Activated CD8-positive, alpha-beta memory T cell treated with anti-CD3 and anti-CD28 coated beads, Interleukin-2, amount 10 ng/mL, durations not matched to agents 7 days and 5 days (primary cell): ENCODE data around the gene PTGIS. TPM values are rescaled to one million over a fixed set of nuclear protein-coding genes. Genes with fewer than 3 reads are reported as not detected.

Source experiments
- ATAC-seq: fragments of 150-1000 bp; cut with Tn5 transposase; one replicate; pipeline ENCODE4 v1.10.0; 2021; ENCODE audit warnings: moderate library complexity
- CTCF ChIA-PET: fragments of 350-600 bp; sonication (Branson Sonifier 250); formaldehyde crosslinking; loops from one replicate; lab custom pipeline; 2021; ENCODE audit warnings: antibody characterized with exemption; lab: Charles Lee
- DNase-seq: peaks from one replicate; pipeline ENCODE4 v3.0.0-alpha.2; 2020
- H3K27ac Mint-ChIP-seq: one replicate; pipeline ENCODE4 v1.8.0; 2021; ENCODE audit warnings: mild to moderate bottlenecking, mixed read lengths
- H3K27me3 Mint-ChIP-seq: one replicate; pipeline ENCODE4 v1.8.0; 2021; ENCODE audit warnings: mixed read lengths
- H3K36me3 Mint-ChIP-seq: one replicate; pipeline ENCODE4 v1.8.0; 2021; ENCODE audit warnings: mild to moderate bottlenecking, mixed read lengths
- H3K4me1 Mint-ChIP-seq: one replicate; pipeline ENCODE4 v1.8.0; 2021; ENCODE audit warnings: mixed read lengths
- H3K4me3 Mint-ChIP-seq: one replicate; pipeline ENCODE4 v1.8.0; 2021; ENCODE audit warnings: mild to moderate bottlenecking, moderate library complexity, mixed read lengths
- H3K9me3 Mint-ChIP-seq: one replicate; pipeline ENCODE4 v1.8.0; 2022; ENCODE audit warnings: low read depth, mixed read lengths
- total RNA-seq, 2 experiments: library from RNA; stranded (reverse); gene quantifications; one replicate each; pipeline ENCODE4 v1.2.3, GENCODE V29; 2021

PTGIS gene
- total RNA-seq, 2 experiments from 2014 or later, result 3.8 to 15.1 TPM

GRCh38 chr20:49466114-49466912 is 101.6 kb downstream of the PTGIS start:
- Mint-ChIP-seq H3K27me3 (peaks cover 52% of the 10 kb centered on the region), H3K27ac (no peak overlapping the region), H3K4me3 (no peak overlapping the region), H3K36me3 (no peaks in the 10 kb centered on the region), H3K9me3 (no peaks in the 10 kb centered on the region), H3K4me1 (no peaks in the 10 kb centered on the region)
- DNase-seq, result no peak
- CTCF ChIA-PET, result no interaction called here
- ATAC-seq, result no peak

- Mint-ChIP-seq H3K9me3 (no peaks in the 10 kb centered on the region), H3K27me3 (peaks cover 49% of the 10 kb centered on the region), H3K4me1 (no peaks in the 10 kb centered on the region), H3K36me3 (no peaks in the 10 kb centered on the region), H3K4me3 (no peak overlapping the region), H3K27ac (no peak overlapping the region)
- ATAC-seq, result no peak
- CTCF ChIA-PET, result interaction anchor here (1.5 kb wide), 1 partner anchor 81 kb away, joined by 3 read pairs; no protein-coding TSS in a partner anchor
- DNase-seq, result no peak
These were observed 103.4 kb downstream of the PTGIS start for GRCh38 chr20:49464556-49464955.

- ATAC-seq (no peak), DNase-seq (no peak)
- no peak overlapping the region for H3K27ac Mint-ChIP-seq
- no peaks in the 10 kb centered on the region for H3K9me3 Mint-ChIP-seq
- H3K36me3 Mint-ChIP-seq, result no peaks in the 10 kb centered on the region
- H3K4me3 Mint-ChIP-seq, result no peak overlapping the region
- CTCF ChIA-PET, result interaction anchor here (0.8 kb wide), 1 partner anchor 45 kb away, joined by 3 read pairs; no protein-coding TSS in a partner anchor
- no peaks in the 10 kb centered on the region for H3K4me1 Mint-ChIP-seq
- H3K27me3 Mint-ChIP-seq, result peaks cover 48% of the 10 kb centered on the region
These were observed 105.3 kb downstream of the PTGIS start for GRCh38 chr20:49462626-49463025.

GRCh38 chr20:49461894-49462620 is 105.9 kb downstream of the PTGIS start:
- peaks cover 44% of the 10 kb centered on the region for H3K27me3 Mint-ChIP-seq
- DNase-seq (no peak), ATAC-seq (no peak)
- no peaks in the 10 kb centered on the region for H3K4me1 Mint-ChIP-seq
- no peaks in the 10 kb centered on the region for H3K9me3 Mint-ChIP-seq
- no peak overlapping the region for H3K27ac Mint-ChIP-seq
- CTCF ChIA-PET, result no interaction called here
- H3K36me3 Mint-ChIP-seq, result no peaks in the 10 kb centered on the region
- no peak overlapping the region for H3K4me3 Mint-ChIP-seq

GRCh38 chr20:49460916-49461315 is 107.0 kb downstream of the PTGIS start:
- H3K9me3 Mint-ChIP-seq, result no peaks in the 10 kb centered on the region
- DNase-seq, result no peak
- H3K27ac Mint-ChIP-seq, result no peak overlapping the region
- ATAC-seq, result no peak
- no peak overlapping the region for H3K4me3 Mint-ChIP-seq
- no peaks in the 10 kb centered on the region for H3K4me1 Mint-ChIP-seq
- H3K27me3 Mint-ChIP-seq, result peaks cover 48% of the 10 kb centered on the region
- CTCF ChIA-PET, result no interaction called here
- no peaks in the 10 kb centered on the region for H3K36me3 Mint-ChIP-seq

GRCh38 chr20:49460131-49460530 is 107.8 kb downstream of the PTGIS start:
- Mint-ChIP-seq H3K27ac (no peak overlapping the region), H3K4me3 (no peak overlapping the region)
- DNase-seq, result no peak

GRCh38 chr20:49459684-49460083 is 108.3 kb downstream of the PTGIS start:
- H3K4me1 Mint-ChIP-seq, result no peaks in the 10 kb centered on the region
- ATAC-seq, result no peak

More at GRCh38 chr20:49460131-49460530, 107.8 kb downstream of the PTGIS start:
- no peaks in the 10 kb centered on the region for H3K9me3 Mint-ChIP-seq
- no peaks in the 10 kb centered on the region for H3K36me3 Mint-ChIP-seq
- no peaks in the 10 kb centered on the region for H3K4me1 Mint-ChIP-seq
- H3K27me3 Mint-ChIP-seq, result peaks cover 49% of the 10 kb centered on the region
- CTCF ChIA-PET, result no interaction called here
- no peak for ATAC-seq

GRCh38 chr20:49457444-49457843 is 110.5 kb downstream of the PTGIS start:
- H3K36me3 Mint-ChIP-seq, result no peaks in the 10 kb centered on the region
- DNase-seq, result no peak
- H3K9me3 Mint-ChIP-seq, result no peaks in the 10 kb centered on the region
- CTCF ChIA-PET, result no interaction called here
- H3K27me3 Mint-ChIP-seq, result peaks cover 52% of the 10 kb centered on the region
- ATAC-seq, result no peak
- H3K27ac Mint-ChIP-seq, result no peak overlapping the region
- H3K4me3 Mint-ChIP-seq, result no peak overlapping the region
- H3K4me1 Mint-ChIP-seq, result no peaks in the 10 kb centered on the region

More at GRCh38 chr20:49459684-49460083, 108.3 kb downstream of the PTGIS start:
- Mint-ChIP-seq H3K36me3 (no peaks in the 10 kb centered on the region), H3K27ac (no peak overlapping the region), H3K27me3 (peaks cover 53% of the 10 kb centered on the region), H3K9me3 (no peaks in the 10 kb centered on the region), H3K4me3 (no peak overlapping the region)
- CTCF ChIA-PET, result no interaction called here
- no peak for DNase-seq

GRCh38 chr20:49456646-49457045 is 111.3 kb downstream of the PTGIS start:
- H3K27ac Mint-ChIP-seq, result no peak overlapping the region
- ATAC-seq (no peak), DNase-seq (no peak)
- H3K27me3 Mint-ChIP-seq, result peaks cover 44% of the 10 kb centered on the region
- H3K4me3 Mint-ChIP-seq, result no peak overlapping the region
- H3K36me3 Mint-ChIP-seq, result no peaks in the 10 kb centered on the region
- no peaks in the 10 kb centered on the region for H3K4me1 Mint-ChIP-seq
- CTCF ChIA-PET, result no interaction called here
- no peaks in the 10 kb centered on the region for H3K9me3 Mint-ChIP-seq

- no peak for ATAC-seq
- DNase-seq, result no peak
- H3K4me3 Mint-ChIP-seq, result no peak overlapping the region
- H3K9me3 Mint-ChIP-seq, result no peaks in the 10 kb centered on the region
- CTCF ChIA-PET, result no interaction called here
- peaks cover 35% of the 10 kb centered on the region for H3K27me3 Mint-ChIP-seq
- H3K36me3 Mint-ChIP-seq, result no peaks in the 10 kb centered on the region
- H3K27ac Mint-ChIP-seq, result no peak overlapping the region
- no peaks in the 10 kb centered on the region for H3K4me1 Mint-ChIP-seq
These were observed 112.2 kb downstream of the PTGIS start for GRCh38 chr20:49455691-49456090.

Other genes starting within 250 kb of the PTGIS start
- under 1 TPM in 1 of 2 experiments, not detected in 1; 0.05 TPM for gene KCNB1, start 85.5 kb downstream of the PTGIS start, total RNA-seq
- 10 to 100 TPM; 28.1 to 30.9 TPM for gene B4GALT5, start 145.7 kb upstream of the PTGIS start, total RNA-seq
- gene SLC9A8, start 244.7 kb upstream of the PTGIS start, total RNA-seq, result 10 to 100 TPM; 16.3 to 24.9 TPM